D721Med (cell line): ENCODE results near the gene SEMA5B.

Source experiments
- DNase-seq: peaks from one replicate; pipeline ENCODE4 v3.0.0; 2011; ENCODE audit warnings: low spot score; ENCODE audit not compliant: insufficient read length
- FAIRE-seq: peaks from 2 replicates; lab custom pipeline; 2011; peaks lifted over from hg19 to GRCh38; lab: Jason Lieb, UNC
- CTCF ChIP-seq: IDR thresholded peaks from 2 replicates; pipeline ENCODE4 v1.5.1; 2012; ENCODE audit warnings: mild to moderate bottlenecking, control low read depth; ENCODE audit not compliant: insufficient read depth; ENCODE audit errors: missing control alignments

The SEMA5B gene

GRCh38 chr3:122875547-122876127, 151.9 kb downstream of the SEMA5B start:
- no peak for TF ChIP-seq CTCF
- DNase-seq, result no peak
- FAIRE-seq, result no peak

GRCh38 chr3:122873741-122874515, 153.6 kb downstream of the SEMA5B start:
- TF ChIP-seq CTCF, result no peak
- DNase-seq, result no peak
- peak; percentile 66 for FAIRE-seq

DNA sequence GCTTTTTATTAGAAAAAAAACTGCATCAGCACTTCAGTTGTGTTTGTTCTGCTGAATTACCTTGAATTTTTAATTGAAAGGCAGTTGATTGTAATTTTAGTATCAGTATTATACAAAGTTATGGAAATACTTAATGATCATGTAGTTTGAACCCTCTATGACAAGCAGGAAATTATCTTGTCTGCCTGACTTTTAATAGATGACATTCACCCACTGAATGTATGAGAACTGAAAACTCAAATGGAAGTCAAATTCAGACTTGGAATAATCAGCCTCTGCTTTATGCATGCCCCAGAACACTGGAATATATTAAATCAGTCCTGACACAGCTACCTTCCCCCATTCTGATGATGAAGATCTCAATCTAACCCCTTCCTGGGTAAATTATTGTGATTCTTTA, 159.2 kb downstream of the SEMA5B start:
- DNase-seq (no peak), FAIRE-seq (no peak)
- TF ChIP-seq CTCF, result no peak

DNA sequence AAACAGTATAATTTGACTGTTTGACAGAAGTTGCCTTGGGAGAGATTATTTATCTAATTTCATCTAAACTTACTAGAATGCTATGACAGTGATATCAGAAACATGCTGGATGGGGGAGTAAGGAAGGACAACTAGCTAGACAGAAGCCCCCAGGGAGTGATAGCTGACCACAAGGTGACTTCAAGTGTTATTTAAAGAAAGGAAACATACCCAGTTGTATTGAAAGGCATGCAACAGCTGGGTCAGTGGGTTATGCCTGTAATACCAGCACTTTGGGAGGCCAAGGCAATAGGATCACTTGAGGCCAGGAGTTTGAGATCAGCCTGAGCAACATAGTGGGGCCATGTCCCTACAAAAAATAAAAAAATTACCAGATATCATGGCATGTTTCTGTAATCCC, 163.1 kb downstream of the SEMA5B start:
- no peak for TF ChIP-seq CTCF
- no peak for DNase-seq
- no peak for FAIRE-seq

- no peak for TF ChIP-seq CTCF
- DNase-seq (no peak), FAIRE-seq (no peak)
Observed at GRCh38 chr3:122862381-122862780, 165.2 kb downstream of the SEMA5B start.
